SK-N-SH treated with all-trans-retinoic acid at 6 μM for 48 hours (cell line): ENCODE measurements around the gene TIGD6.

Experiments used
- ATAC-seq: fragments of 200-7000 bp; cut with Tn5 transposase; 3 replicates; pipeline ENCODE4 v1.9.1; 2020; ENCODE audit warnings: mild to moderate bottlenecking, moderate library complexity
- ARNTL ChIP-seq: fragments of 450-650 bp; formaldehyde crosslinking; IDR thresholded peaks from 2 replicates; pipeline ENCODE4 v1.5.0; 2020; ENCODE audit warnings: low read depth, mild to moderate bottlenecking, moderate library complexity, borderline replicate concordance
- BACH2 ChIP-seq: fragments of 250-450 bp; sonication (Bioruptor Pico); IDR thresholded peaks from 2 replicates; pipeline ENCODE4 v1.9.0; 2021; ENCODE audit warnings: mild to moderate bottlenecking, borderline replicate concordance
- CSDC2 ChIP-seq: fragments of 250-450 bp; sonication (Bioruptor Pico); IDR thresholded peaks from 2 replicates; pipeline ENCODE4 v1.5.0; 2020; ENCODE audit warnings: mild to moderate bottlenecking, moderate library complexity
- ESRRG ChIP-seq: fragments of 250-450 bp; sonication (Bioruptor Pico); IDR thresholded peaks from 2 replicates; pipeline ENCODE4 v1.6.1; 2021; ENCODE audit warnings: mild to moderate bottlenecking
- GLIS3 ChIP-seq: fragments of 250-450 bp; sonication (Bioruptor Pico); IDR thresholded peaks from 2 replicates; pipeline ENCODE4 v1.5.0; 2020; ENCODE audit warnings: mild to moderate bottlenecking, moderate library complexity
- ISL1 ChIP-seq: fragments of 250-450 bp; sonication (Bioruptor Pico); IDR thresholded peaks from 2 replicates; pipeline ENCODE4 v2.1.2; 2022; ENCODE audit warnings: mild to moderate bottlenecking, moderate library complexity
- OSR1 ChIP-seq: fragments of 250-450 bp; sonication (Bioruptor Pico); IDR thresholded peaks from 2 replicates; pipeline ENCODE4 v1.8.0; 2022; ENCODE audit warnings: moderate library complexity, mild to moderate bottlenecking, inconsistent platforms
- PPARA ChIP-seq: fragments of 250-450 bp; sonication (Bioruptor Pico); IDR thresholded peaks from 2 replicates; pipeline ENCODE4 v1.5.0; 2020; ENCODE audit warnings: mild to moderate bottlenecking, borderline replicate concordance
- SNAI2 ChIP-seq: fragments of 250-450 bp; sonication (Bioruptor Pico); IDR thresholded peaks from 2 replicates; pipeline ENCODE4 v1.5.0; 2020; ENCODE audit warnings: mild to moderate bottlenecking, moderate library complexity
- TOX ChIP-seq: fragments of 250-450 bp; sonication (Bioruptor Pico); IDR thresholded peaks from 2 replicates; pipeline ENCODE4 v1.8.0; 2021; ENCODE audit warnings: mild to moderate bottlenecking, moderate library complexity, borderline replicate concordance
- ZC3H10 ChIP-seq: fragments of 250-450 bp; sonication (Bioruptor Pico); IDR thresholded peaks from 2 replicates; pipeline ENCODE4 v1.5.1; 2021; ENCODE audit warnings: mild to moderate bottlenecking, moderate library complexity
- ZFP30 ChIP-seq: fragments of 450-650 bp; formaldehyde crosslinking; IDR thresholded peaks from 2 replicates; pipeline ENCODE4 v1.5.0; 2022; ENCODE audit warnings: mild to moderate bottlenecking, moderate library complexity
- ZNF565 ChIP-seq: fragments of 450-650 bp; formaldehyde crosslinking; conservative IDR thresholded peaks from 2 replicates; pipeline ENCODE4 v1.5.0; 2020; ENCODE audit warnings: low read depth, mild to moderate bottlenecking, moderate library complexity
- ZNF70 ChIP-seq: fragments of 450-650 bp; formaldehyde crosslinking; IDR thresholded peaks from 2 replicates; pipeline ENCODE4 v1.5.0; 2020; ENCODE audit warnings: mild to moderate bottlenecking, moderate library complexity
- ZNF8 ChIP-seq: fragments of 450-650 bp; formaldehyde crosslinking; IDR thresholded peaks from 2 replicates; pipeline ENCODE4 v1.5.0; 2020; ENCODE audit warnings: mild to moderate bottlenecking, moderate library complexity
- TF ChIP-seq, protein P1 (sequence below): fragments of 250-450 bp; sonication (Bioruptor Pico); IDR thresholded peaks from 2 replicates; pipeline ENCODE4 v1.8.0; 2020; ENCODE audit warnings: mild to moderate bottlenecking, moderate library complexity, borderline replicate concordance
- TF ChIP-seq, protein P2 (sequence below): fragments of 250-450 bp; sonication (Bioruptor Pico); IDR thresholded peaks from 2 replicates; pipeline ENCODE4 v1.5.1; 2021; ENCODE audit warnings: mild to moderate bottlenecking, moderate library complexity
- TF ChIP-seq, protein P3 (sequence below): fragments of 250-450 bp; sonication (Bioruptor Pico); IDR thresholded peaks from 2 replicates; pipeline ENCODE4 v1.5.1; 2020; ENCODE audit warnings: low read depth, mild to moderate bottlenecking, moderate library complexity
- TF ChIP-seq, protein P4 (sequence below): fragments of 250-450 bp; sonication (Bioruptor Pico); IDR thresholded peaks from 2 replicates; pipeline ENCODE4 v1.8.0; 2021; ENCODE audit warnings: low read depth, mild to moderate bottlenecking, moderate library complexity, borderline replicate concordance

TIGD6 gene

DNA sequence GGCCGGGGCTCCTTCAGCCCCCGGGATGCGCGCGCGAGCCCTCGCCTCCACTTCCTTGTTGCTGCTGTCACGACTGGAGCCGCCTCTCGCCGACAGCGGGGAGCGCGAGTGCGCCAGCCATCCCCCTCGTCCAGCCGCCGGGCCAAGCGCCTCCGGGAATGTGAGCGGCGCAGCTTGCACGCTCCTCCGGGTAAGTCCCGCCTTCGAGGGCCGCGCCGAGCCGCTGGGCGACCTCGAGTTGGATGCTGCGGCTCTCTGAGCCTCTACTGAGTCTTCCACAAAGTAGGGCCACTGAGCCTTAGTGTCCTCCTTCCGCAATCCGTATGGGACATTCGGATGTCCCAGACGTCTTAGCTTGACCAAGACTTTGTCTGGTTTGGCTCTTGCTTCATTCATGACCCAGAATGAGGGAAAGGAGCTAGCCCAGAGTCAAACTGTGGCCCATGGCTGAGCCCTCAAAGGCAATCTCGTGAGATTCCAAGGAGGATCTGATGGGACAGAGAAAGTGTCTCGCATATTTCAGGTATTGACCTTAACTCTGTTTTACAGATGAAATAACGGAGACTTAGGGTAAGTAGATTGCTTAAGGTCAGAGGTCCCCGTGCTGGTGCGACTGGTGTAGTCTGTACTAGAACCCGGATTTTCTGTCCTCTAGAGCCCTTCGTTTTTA lies 671 bp upstream of the TIGD6 start:
- ATAC-seq: peak; percentile 60
- TF ChIP-seq ZC3H10 (no peak), ESRRG (CRISPR knock-in tag) (no peak), TOX (CRISPR knock-in tag) (no peak), ARNTL (no peak), GLIS3 (CRISPR knock-in tag) (no peak), BACH2 (CRISPR knock-in tag) (no peak), ZNF70 (no peak), ISL1 (CRISPR knock-in tag) (no peak), SNAI2 (no peak), ZNF8 (CRISPR knock-in tag) (no peak), PPARA (CRISPR knock-in tag) (no peak), ZNF565 (CRISPR knock-in tag) (no peak)
- TF ChIP-seq, protein P1, sequence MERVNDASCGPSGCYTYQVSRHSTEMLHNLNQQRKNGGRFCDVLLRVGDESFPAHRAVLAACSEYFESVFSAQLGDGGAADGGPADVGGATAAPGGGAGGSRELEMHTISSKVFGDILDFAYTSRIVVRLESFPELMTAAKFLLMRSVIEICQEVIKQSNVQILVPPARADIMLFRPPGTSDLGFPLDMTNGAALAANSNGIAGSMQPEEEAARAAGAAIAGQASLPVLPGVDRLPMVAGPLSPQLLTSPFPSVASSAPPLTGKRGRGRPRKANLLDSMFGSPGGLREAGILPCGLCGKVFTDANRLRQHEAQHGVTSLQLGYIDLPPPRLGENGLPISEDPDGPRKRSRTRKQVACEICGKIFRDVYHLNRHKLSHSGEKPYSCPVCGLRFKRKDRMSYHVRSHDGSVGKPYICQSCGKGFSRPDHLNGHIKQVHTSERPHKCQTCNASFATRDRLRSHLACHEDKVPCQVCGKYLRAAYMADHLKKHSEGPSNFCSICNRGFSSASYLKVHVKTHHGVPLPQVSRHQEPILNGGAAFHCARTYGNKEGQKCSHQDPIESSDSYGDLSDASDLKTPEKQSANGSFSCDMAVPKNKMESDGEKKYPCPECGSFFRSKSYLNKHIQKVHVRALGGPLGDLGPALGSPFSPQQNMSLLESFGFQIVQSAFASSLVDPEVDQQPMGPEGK (CRISPR knock-in tag): no peak
- TF ChIP-seq, protein P2, sequence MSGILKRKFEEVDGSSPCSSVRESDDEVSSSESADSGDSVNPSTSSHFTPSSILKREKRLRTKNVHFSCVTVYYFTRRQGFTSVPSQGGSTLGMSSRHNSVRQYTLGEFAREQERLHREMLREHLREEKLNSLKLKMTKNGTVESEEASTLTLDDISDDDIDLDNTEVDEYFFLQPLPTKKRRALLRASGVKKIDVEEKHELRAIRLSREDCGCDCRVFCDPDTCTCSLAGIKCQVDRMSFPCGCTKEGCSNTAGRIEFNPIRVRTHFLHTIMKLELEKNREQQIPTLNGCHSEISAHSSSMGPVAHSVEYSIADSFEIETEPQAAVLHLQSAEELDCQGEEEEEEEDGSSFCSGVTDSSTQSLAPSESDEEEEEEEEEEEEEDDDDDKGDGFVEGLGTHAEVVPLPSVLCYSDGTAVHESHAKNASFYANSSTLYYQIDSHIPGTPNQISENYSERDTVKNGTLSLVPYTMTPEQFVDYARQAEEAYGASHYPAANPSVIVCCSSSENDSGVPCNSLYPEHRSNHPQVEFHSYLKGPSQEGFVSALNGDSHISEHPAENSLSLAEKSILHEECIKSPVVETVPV (CRISPR knock-in tag): no peak
- TF ChIP-seq, protein P3, sequence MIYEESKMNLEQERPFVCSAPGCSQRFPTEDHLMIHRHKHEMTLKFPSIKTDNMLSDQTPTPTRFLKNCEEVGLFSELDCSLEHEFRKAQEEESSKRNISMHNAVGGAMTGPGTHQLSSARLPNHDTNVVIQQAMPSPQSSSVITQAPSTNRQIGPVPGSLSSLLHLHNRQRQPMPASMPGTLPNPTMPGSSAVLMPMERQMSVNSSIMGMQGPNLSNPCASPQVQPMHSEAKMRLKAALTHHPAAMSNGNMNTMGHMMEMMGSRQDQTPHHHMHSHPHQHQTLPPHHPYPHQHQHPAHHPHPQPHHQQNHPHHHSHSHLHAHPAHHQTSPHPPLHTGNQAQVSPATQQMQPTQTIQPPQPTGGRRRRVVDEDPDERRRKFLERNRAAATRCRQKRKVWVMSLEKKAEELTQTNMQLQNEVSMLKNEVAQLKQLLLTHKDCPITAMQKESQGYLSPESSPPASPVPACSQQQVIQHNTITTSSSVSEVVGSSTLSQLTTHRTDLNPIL (CRISPR knock-in tag): no peak
- TF ChIP-seq, protein P4, sequence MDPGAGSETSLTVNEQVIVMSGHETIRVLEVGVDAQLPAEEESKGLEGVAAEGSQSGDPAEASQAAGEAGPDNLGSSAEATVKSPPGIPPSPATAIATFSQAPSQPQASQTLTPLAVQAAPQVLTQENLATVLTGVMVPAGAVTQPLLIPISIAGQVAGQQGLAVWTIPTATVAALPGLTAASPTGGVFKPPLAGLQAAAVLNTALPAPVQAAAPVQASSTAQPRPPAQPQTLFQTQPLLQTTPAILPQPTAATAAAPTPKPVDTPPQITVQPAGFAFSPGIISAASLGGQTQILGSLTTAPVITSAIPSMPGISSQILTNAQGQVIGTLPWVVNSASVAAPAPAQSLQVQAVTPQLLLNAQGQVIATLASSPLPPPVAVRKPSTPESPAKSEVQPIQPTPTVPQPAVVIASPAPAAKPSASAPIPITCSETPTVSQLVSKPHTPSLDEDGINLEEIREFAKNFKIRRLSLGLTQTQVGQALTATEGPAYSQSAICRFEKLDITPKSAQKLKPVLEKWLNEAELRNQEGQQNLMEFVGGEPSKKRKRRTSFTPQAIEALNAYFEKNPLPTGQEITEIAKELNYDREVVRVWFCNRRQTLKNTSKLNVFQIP (CRISPR knock-in tag): no peak

DNA sequence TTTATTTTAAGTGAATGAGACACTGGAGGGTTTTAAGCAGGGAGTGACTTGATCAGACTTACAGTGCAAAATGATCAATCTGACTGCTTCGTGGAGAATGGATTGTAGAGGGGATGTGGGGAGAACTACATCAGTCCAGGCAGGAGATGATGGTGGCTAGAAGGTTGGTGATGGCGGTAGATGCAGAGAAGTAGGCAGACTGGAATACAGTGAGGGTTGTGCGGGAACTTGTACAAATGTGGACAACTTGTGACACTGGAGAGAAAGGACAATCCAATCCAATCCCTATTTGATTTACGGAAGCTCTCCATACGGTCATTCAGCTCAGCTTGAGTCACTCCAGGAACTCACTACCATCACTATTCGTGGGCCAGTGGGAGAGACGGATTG lies 593 bp downstream of the TIGD6 start:
- TF ChIP-seq OSR1 (no peak), BACH2 (CRISPR knock-in tag) (no peak), GLIS3 (CRISPR knock-in tag) (no peak), ARNTL (no peak), PPARA (CRISPR knock-in tag) (no peak), SNAI2 (no peak), ISL1 (CRISPR knock-in tag) (no peak), ZNF70 (no peak), ESRRG (CRISPR knock-in tag) (no peak), CSDC2 (CRISPR knock-in tag) (no peak), ZNF565 (CRISPR knock-in tag) (no peak), ZNF8 (CRISPR knock-in tag) (no peak), ZFP30 (CRISPR knock-in tag) (no peak), ZC3H10 (no peak)
- TF ChIP-seq, protein P2 (CRISPR knock-in tag): no peak
- TF ChIP-seq, protein P3 (CRISPR knock-in tag): no peak
- ATAC-seq: no peak

DNA sequence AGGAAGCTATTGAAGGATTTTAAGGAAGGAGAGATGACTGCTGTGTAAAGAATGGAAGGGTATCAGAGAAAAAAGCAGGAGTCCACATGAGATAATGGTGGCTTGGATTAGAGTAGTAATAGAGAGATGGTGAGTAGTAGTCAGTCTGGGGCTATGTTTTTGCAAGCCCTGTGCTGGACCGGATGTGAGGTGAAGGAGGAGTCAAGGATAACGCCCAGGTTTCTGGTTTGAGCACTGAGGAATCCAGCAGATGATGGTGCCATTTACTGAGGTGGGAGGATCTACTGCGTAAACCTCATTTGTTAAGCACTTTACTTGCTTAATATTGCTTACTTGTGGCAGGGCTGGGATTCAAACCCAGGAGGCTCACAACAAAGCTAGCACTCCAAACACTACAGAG lies 1.1 kb downstream of the TIGD6 start:
- no peak for ATAC-seq

More for the DNA sequence above, 1.1 kb downstream of the TIGD6 start:
- TF ChIP-seq, protein P3 (CRISPR knock-in tag): no peak
- TF ChIP-seq ESRRG (CRISPR knock-in tag): no peak
